CD4-positive, alpha-beta T cell treated with Interleukin-17A for 4 hours (primary cell): ENCODE measurements around the gene TRIOBP.

Source experiments
- DNase-seq: peaks from one replicate; pipeline ENCODE4 v3.0.0-alpha.2; 2020; ENCODE audit warnings: mixed read lengths

Gene TRIOBP

GRCh38 chr22:37733625-37734401 lies 37.0 kb downstream of the TRIOBP start:
- DNase-seq: no peak

- DNase-seq: no peak
These were observed 37.5 kb downstream of the TRIOBP start for GRCh38 chr22:37734402-37734700.

GRCh38 chr22:37734964-37735451 lies 38.2 kb downstream of the TRIOBP start:
- no peak for DNase-seq

- no peak for DNase-seq
These were observed 42.2 kb downstream of the TRIOBP start for GRCh38 chr22:37739035-37739434.

- DNase-seq: no peak
These were observed 42.8 kb downstream of the TRIOBP start for GRCh38 chr22:37739611-37740049.

- DNase-seq: no peak
These were observed 43.8 kb downstream of the TRIOBP start for GRCh38 chr22:37740455-37741311.

- no peak for DNase-seq
These were observed 44.5 kb downstream of the TRIOBP start for GRCh38 chr22:37741312-37741795.

GRCh38 chr22:37742376-37743171 lies 45.7 kb downstream of the TRIOBP start:
- no peak for DNase-seq

- DNase-seq: no peak
These were observed 47.7 kb downstream of the TRIOBP start for GRCh38 chr22:37744589-37744988.

- DNase-seq: peak; percentile 90
These were observed 48.9 kb downstream of the TRIOBP start for GRCh38 chr22:37745548-37746365.

GRCh38 chr22:37746366-37747079 lies 49.7 kb downstream of the TRIOBP start:
- DNase-seq: no peak

- no peak for DNase-seq
These were observed 50.3 kb downstream of the TRIOBP start for GRCh38 chr22:37747080-37747714.

GRCh38 chr22:37747715-37748100 lies 50.9 kb downstream of the TRIOBP start:
- no peak for DNase-seq

- DNase-seq: no peak
These were observed 51.8 kb downstream of the TRIOBP start for GRCh38 chr22:37748659-37749058.

GRCh38 chr22:37749226-37749625 lies 52.4 kb downstream of the TRIOBP start:
- DNase-seq: no peak

- no peak for DNase-seq
These were observed 53.2 kb downstream of the TRIOBP start for GRCh38 chr22:37749831-37750595.

GRCh38 chr22:37750596-37751162 lies 53.8 kb downstream of the TRIOBP start:
- DNase-seq: no peak

- DNase-seq: no peak
These were observed 54.8 kb downstream of the TRIOBP start for GRCh38 chr22:37751449-37752188.
